ENCODE measurements around the gene SLC16A13. TPM values are rescaled to one million over a fixed set of nuclear protein-coding genes. Genes with fewer than 3 reads are reported as not detected.

SLC16A13 gene
- total and polyA plus RNA-seq, 10 of the 15 experiments (the other 5 are each of a cell fraction or from before 2014, with no cell fraction given) = 0.34 to 12.1 (median 3.3) TPM

GRCh38 chr17:7007143-7007542 lies 28.7 kb upstream of the SLC16A13 start:
- 59% methylated on average over 2 of the region's 2 CpGs for WGBS (ENCODE audit: insufficient coverage, insufficient replicate concordance, low lambda C conversion rate, missing lambda C conversion rate)
- Histone ChIP-seq H3K27me3 (replicated peaks in 1 of 2; ENCODE audit: control insufficient read depth in 2 of 2, insufficient read depth in 2 of 2, low read length in 1 of 2) (no peaks in the 10 kb centered on the region), H3K79me2 (ENCODE audit: control insufficient read depth, insufficient read depth, low read length) (peaks cover 27% of the 10 kb centered on the region), H3K36me3 (ENCODE audit: control insufficient read depth in 2 of 2, insufficient read depth in 2 of 2, low read length in 1 of 2) (peaks cover 1 to 3% of the 10 kb centered on the region in 2 experiments), H3K9ac (ENCODE audit: control insufficient read depth, insufficient read depth, low read length) (no peak overlapping the region), H3K4me2 (ENCODE audit: control insufficient read depth, insufficient read depth) (no peak overlapping the region), H4K20me1 (ENCODE audit: control insufficient read depth, insufficient read depth) (no peaks in the 10 kb centered on the region), H2AFZ (ENCODE audit: control insufficient read depth, low read depth, low read length) (no peak overlapping the region), H3K4me1 (ENCODE audit: control insufficient read depth, insufficient read depth, low read length) (0 out of 2 replicates have a peak, but pooled peaks cover 8% of the 10 kb centered on the region), H3K27ac (ENCODE audit: control insufficient read depth, insufficient read depth) (no peak overlapping the region), H3K4me3 (no peak overlapping the region), H3K9me3 (replicated peaks; ENCODE audit: control insufficient read depth, insufficient read depth, low read length) (no peaks in the 10 kb centered on the region)
- CTCF ChIA-PET = interaction anchor here (1.0 to 15.9 kb wide), 4 partner anchors 11 to 164 kb away, joined by 4 to 237 read pairs (median 92); a partner anchor contains a TSS
- TF ChIP-seq RCOR1 (conservative IDR thresholded peaks at IDR 0.05; ENCODE audit: low read depth, low read length) (no peak), PBX3 (IDR thresholded peaks at IDR 0.05; ENCODE audit: insufficient replicate concordance, low read depth, low read length) (peak; percentile 88), POU2F2 (IDR thresholded peaks at IDR 0.05; ENCODE audit: borderline replicate concordance, low read depth, low read length) (no peak), PKNOX1 (IDR thresholded peaks at IDR 0.05) (peak; percentile 96)
- SMC1A ChIA-PET (ENCODE audit: uncharacterized antibody, unreplicated experiment) = interaction anchor here (1.1 to 1.6 kb wide), 4 partner anchors 13 to 94 kb away, joined by 3 to 6 read pairs (median 4); no protein-coding TSS in a partner anchor
- ATAC-seq (peak; percentile 54; the same call in 2 of the 3 replicates), FAIRE-seq (no peak), DNase-seq (ENCODE audit: low read depth, low spot score) (no peak)
- RAD21 ChIA-PET (ENCODE audit: unreplicated experiment) = interaction anchor here (0.6 to 1.8 kb wide), 4 partner anchors 92 to 341 kb away, joined by 3 to 7 read pairs (median 5); no protein-coding TSS in a partner anchor
- BruUV-seq (replicated peaks) = no TSS peak
- POLR2A ChIA-PET = interaction anchor here (0.7 kb wide), 1 partner anchor 116 kb away, joined by 3 read pairs; no protein-coding TSS in a partner anchor
- in situ Hi-C loops (cut with MboI) (loop anchor here (5.0 to 10.0 kb wide), 2 partner anchors 95 to 162 kb away; no protein-coding TSS in a partner anchor), intact Hi-C loops (cut with micrococcal nuclease; ENCODE audit: unreplicated experiment) (no loop called here)

All from GM12878 (cell line).